T-helper 2 cell treated with Interferon-gamma antibody and Interleukin-4, amounts not matched to agents 5 μg/mL and 100 μg/mL, for 36 hours (primary cell): ENCODE results near the gene DNAJB12.
A peak's percentile ranks its signal among the peaks of the same experiment; 100 is the strongest.
"Not testable (repeated sequence)": the region's sequence is repeated elsewhere in the genome, so short reads cannot be mapped to it uniquely, and the experiment has no call there.

Source experiments
- DNase-seq: peaks from one replicate; pipeline ENCODE4 v3.0.0; 2021; ENCODE audit warnings: low spot score
- H3K27ac Mint-ChIP-seq: one replicate; pipeline ENCODE4 v1.8.0; 2021; ENCODE audit warnings: mild to moderate bottlenecking, mixed read lengths
- H3K27me3 Mint-ChIP-seq: one replicate; pipeline ENCODE4 v1.8.0; 2021; ENCODE audit warnings: low read depth, mixed read lengths
- H3K36me3 Mint-ChIP-seq: one replicate; pipeline ENCODE4 v1.8.0; 2021; ENCODE audit warnings: low read depth, mixed read lengths
- H3K4me1 Mint-ChIP-seq: one replicate; pipeline ENCODE4 v1.8.0; 2021; ENCODE audit warnings: low read depth, mixed read lengths
- H3K4me3 Mint-ChIP-seq: one replicate; pipeline ENCODE4 v1.8.0; 2022; ENCODE audit warnings: mild to moderate bottlenecking, moderate library complexity, mixed read lengths
- H3K9me3 Mint-ChIP-seq: one replicate; pipeline ENCODE4 v1.8.0; 2021; ENCODE audit warnings: mixed read lengths

Gene DNAJB12

DNA sequence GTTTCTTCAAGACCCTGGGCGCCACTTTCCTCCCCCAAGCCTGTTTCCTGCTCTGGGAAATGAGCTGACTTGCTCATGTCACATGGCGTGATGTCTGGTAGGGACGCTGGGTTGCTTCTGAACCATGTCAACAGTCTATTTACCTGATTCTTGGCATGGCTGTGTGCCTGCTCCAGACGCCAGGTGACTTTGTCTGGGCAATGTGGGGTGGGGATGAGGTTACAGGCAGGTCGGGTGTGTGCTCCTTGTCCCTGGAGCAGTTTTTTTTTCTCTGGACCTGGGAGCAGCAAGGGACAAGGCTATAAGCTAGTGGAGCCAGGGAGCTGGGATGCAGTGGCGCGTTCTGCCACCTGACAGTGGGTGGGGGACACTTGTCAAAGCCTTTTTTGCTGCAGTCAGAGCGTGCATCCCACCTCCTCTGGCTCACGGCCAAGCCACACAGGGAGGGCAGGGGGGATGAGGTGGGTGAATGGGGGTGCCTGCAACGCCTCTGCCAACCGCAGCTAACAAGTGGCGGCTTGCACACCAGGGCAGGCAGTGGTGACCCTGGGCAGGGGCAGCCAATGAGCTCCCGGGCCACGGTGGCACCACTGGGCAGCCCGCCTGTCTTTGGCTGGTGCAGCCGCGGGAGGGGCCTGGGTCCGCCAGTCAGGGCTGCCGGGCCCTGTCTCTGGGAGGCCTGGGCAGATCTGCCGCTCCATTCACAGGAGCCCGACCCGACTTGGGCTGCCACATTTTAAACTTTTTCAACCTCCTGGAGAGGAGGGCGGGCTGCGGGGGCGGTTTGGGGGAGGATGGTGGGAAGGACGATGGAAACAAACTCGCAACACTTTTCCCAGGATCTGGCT is 22.9 kb downstream of the DNAJB12 start:
- H3K27ac Mint-ChIP-seq: peak overlapping the region; percentile 96
- no peaks in the 10 kb centered on the region for H3K27me3 Mint-ChIP-seq
- H3K4me1 Mint-ChIP-seq: peaks cover 78% of the 10 kb centered on the region
- peak overlapping the region; percentile 85 for H3K4me3 Mint-ChIP-seq
- no peaks in the 10 kb centered on the region for H3K9me3 Mint-ChIP-seq
- H3K36me3 Mint-ChIP-seq: peaks cover 35% of the 10 kb centered on the region
- DNase-seq: peak; percentile 93

DNA sequence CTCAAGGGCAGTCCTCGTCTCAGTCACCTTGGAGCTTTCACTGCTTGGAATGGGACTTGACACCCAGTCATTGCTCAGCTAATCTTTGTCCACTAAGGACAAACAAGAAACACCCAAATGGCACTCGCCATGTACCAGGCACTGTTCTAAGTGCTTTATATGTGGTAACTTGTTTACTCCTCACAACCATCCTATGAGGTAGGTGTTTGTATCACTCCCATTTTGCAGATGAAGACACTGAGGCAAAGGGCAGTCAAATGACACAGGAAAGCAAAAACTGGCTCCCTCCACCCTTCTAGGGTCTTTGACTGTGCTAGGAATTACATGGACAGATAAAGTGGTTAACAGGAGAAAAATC is 24.7 kb downstream of the DNAJB12 start:
- H3K27ac Mint-ChIP-seq: peak overlapping the region; percentile 80
- peaks cover 66% of the 10 kb centered on the region for H3K4me1 Mint-ChIP-seq
- H3K4me3 Mint-ChIP-seq: peak overlapping the region; percentile 41

DNA sequence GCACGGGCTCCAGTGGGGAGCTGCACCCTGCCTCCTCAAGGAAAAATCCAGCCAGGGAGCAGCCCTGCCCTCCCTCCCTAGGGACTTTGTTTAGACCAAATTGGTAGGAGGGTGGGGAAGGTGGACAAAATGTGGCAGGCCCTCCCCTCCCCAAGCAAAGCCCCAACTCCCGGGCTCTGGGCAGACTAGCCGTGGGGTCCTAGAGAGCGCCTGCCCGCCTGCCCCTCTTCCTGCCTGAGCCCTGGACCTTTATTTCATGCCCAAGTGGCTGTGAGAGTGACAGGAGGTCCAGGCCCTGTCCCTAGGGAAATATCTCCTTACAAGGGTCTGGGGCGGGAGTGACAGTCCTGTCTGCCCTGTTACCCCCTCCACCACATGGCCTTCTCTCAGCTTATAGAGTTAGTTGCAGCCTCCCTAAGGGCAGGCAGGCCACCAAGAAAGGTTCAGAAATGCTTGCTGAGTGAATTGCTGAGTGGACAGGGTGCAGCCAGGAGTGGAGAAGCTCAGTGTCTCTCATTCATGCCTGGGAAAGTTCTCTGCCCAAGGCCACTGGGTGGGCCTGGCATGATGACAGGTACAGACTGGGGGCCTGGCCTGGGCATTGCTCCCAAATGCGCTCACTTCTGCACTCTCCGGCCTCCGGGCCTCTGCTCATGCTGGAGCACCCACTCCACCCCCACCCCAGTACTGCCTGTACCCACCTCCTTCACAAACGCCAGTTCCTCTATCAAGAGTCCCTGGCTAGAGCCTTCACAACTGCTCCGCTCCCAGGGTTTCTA is 25.2 kb downstream of the DNAJB12 start:
- H3K9me3 Mint-ChIP-seq: peaks cover 5% of the 10 kb centered on the region
- H3K27me3 Mint-ChIP-seq: no peaks in the 10 kb centered on the region
- H3K4me1 Mint-ChIP-seq: peaks cover 61% of the 10 kb centered on the region
- H3K27ac Mint-ChIP-seq: peak overlapping the region; percentile 91
- H3K4me3 Mint-ChIP-seq: peak overlapping the region; percentile 41
- no peak for DNase-seq
- H3K36me3 Mint-ChIP-seq: peaks cover 24% of the 10 kb centered on the region

More for the DNA sequence above, 24.7 kb downstream of the DNAJB12 start:
- Mint-ChIP-seq H3K9me3 (peaks cover 5% of the 10 kb centered on the region), H3K27me3 (no peaks in the 10 kb centered on the region), H3K36me3 (peaks cover 28% of the 10 kb centered on the region)
- no peak for DNase-seq

DNA sequence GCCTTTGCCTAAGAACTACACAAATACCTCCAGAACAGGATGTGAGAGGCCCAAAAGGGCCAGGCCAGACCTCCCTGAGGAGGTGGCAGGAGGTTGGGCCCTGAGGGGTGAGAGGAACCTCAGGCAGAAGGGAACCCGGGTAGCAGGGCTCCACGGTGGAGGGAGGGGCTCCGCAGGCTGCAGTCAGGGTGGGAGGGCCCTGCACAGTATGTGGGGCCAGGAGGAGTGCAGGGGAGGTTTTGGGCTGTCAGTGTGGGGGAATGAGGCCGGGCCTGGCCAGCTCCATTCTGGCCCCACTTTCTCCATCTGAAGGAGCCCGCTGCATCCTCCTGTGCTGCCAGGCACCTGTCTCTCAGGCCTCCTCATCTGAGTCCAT is 25.9 kb downstream of the DNAJB12 start:
- peak overlapping the region; percentile 91 for H3K27ac Mint-ChIP-seq
- H3K27me3 Mint-ChIP-seq: no peaks in the 10 kb centered on the region
- peaks cover 18% of the 10 kb centered on the region for H3K36me3 Mint-ChIP-seq
- H3K4me3 Mint-ChIP-seq: peak overlapping the region; percentile 95
- DNase-seq: peak; percentile 40
- peaks cover 60% of the 10 kb centered on the region for H3K4me1 Mint-ChIP-seq
- peaks cover 5% of the 10 kb centered on the region for H3K9me3 Mint-ChIP-seq

DNA sequence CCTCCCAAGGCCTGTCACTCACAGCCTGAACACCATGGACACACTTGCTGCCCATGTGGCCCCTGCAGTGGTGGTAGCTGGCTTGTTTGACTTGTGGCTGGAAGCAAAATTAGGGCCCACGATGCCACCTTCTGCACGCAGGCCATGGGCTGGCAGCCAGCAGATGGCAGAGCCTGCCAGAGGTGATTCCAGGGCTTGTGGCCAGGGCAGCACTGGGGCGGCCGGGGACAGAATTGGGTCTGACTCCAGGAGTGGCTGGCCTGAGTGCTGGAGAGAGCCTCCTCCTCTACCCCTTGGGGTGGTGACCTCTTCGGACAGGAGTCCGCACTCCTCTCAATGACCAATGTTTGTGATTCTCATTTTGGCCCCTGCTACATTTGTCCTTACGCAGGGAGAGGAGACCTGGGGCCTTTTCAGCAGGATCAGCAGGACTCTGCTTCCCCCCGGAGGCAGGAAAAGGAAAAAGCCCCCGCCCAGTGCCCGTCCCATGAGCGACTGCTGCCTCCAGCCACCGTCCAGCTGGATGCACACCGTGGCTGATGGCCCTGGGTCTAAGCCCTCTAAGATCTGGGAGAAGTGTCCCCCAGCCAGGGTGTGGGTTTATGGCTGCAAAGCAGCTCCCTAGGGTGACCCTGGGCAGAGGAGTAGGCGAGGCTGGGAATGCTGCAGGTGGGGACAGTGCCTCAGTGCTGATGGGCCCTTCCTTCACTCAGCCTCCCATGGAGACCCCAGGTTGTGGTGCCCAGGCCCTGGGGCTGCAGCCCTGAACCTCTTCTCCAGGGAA is 26.5 kb downstream of the DNAJB12 start:
- peak overlapping the region; percentile 95 for H3K4me3 Mint-ChIP-seq
- H3K27ac Mint-ChIP-seq: peak overlapping the region; percentile 91
- DNase-seq: peak; percentile 29
- H3K36me3 Mint-ChIP-seq: peaks cover 15% of the 10 kb centered on the region
- H3K27me3 Mint-ChIP-seq: no peaks in the 10 kb centered on the region
- peaks cover 5% of the 10 kb centered on the region for H3K9me3 Mint-ChIP-seq
- peaks cover 60% of the 10 kb centered on the region for H3K4me1 Mint-ChIP-seq

DNA sequence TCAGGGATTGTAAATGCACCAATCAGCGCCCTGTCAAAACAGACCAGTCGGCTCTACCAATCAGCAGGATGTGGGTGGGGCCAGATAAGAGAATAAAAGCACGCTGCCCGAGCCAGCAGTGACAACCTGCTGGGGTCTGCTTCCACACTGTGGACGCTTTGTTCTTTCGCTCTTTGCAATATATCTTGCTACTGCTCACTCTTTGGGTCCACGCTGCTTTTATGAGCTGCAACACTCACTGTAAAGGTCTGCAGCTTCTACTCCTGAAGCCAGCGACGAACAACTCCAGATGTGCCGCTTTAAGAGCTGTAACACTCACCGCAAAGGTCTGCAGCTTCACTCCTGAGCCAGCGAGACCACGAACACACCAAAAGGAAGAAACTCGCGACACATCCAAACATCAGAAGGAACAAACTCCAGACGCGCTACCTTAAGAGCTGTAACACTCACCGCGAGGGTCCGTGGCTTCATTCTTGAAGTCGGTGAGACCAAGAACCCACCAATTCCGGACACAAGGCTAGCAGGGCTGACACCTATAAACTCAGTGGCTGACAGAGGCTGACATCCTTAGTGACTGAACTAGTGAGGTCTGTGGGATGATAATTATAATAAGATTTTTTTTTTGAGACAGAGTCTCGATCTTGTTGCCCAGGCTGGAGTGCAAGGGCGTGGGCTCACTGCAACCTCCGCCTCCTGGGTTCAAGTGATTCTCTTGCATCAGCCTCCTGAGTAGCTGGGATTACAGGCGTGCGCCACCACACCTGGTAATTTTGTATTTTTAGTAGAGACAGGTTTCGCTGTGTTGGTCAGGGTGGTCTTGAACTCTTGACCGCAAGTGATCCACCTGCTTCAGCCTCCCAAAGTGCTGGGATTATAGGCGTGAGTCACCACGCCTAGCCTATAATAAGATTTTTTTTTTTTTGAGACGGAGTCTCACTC is 27.8 kb downstream of the DNAJB12 start:
- H3K27me3 Mint-ChIP-seq, H3K36me3 Mint-ChIP-seq, H3K9me3 Mint-ChIP-seq: not testable (repeated sequence)
- DNase-seq: peak; percentile 78
- Mint-ChIP-seq H3K4me1 (peaks cover 65% of the 10 kb centered on the region), H3K4me3 (peak overlapping the region; percentile 95), H3K27ac (peak overlapping the region; percentile 91)

DNA sequence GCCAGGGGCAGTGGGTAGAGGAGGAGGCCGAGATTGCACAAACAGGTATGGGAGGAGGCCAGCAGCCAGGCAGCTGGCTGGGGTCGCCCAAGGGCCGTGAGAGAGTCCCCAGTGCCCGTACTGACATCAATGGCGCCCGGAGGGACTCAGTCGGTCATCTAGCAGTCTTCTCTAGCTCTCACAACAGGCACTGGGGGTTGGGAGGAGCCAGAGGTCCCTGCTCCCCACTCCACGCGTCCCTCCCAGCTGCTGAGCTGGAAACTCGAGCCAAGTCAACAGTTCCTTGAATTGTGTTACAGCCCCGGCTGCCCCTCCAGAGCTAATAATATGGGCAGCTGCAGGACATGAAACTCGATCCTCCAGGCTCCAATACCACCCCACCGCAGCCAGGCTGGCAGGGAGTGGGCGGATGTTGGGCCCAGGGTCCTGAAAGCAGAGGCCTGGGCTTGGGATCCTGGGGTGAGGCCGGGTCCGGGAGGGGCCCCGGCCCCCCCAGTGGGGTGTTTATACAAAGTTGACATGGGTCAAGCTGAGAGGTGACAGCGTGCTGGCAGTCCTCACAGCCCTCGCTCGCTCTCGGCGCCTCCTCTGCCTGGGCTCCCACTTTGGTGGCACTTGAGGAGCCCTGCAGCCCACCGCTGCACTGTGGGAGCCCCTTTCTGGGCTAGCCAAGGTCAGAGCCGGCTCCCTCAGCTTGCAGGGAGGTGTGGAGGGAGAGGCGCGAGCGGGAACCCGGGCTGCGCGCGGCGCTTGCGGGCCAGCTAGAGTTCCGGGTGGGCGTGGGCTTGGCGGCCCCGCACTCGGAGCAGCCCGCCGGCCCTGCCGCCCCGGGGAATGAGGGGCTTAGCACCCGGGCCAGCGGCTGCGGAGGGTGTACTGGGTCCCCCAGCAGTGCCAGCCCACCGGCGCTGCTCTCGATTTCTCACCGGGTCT is 29.2 kb downstream of the DNAJB12 start:
- not testable (repeated sequence) for H3K27me3 Mint-ChIP-seq, H3K36me3 Mint-ChIP-seq, H3K4me3 Mint-ChIP-seq, H3K27ac Mint-ChIP-seq, DNase-seq, H3K9me3 Mint-ChIP-seq
- peaks cover 63% of the 10 kb centered on the region for H3K4me1 Mint-ChIP-seq

DNA sequence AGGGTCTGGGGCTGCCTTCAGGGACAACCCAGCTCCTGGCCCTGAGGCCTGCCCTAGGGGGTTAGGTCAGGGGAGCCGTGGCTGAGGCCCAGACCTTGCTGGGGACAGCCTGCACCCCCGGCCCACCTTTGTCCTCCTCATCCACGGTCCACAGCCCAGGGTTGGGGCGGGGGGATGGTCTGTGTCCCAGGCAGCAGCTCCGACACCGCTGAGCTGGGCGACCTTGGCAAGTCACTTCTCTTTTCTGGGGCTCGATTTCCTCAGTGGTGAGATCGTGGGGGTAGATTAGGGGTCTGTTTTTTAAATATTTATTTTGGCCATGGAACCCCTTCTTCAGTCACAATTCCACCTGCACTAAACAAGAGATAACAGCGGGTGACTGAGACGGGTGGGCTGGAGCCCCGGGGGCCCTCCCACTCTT is 30.9 kb downstream of the DNAJB12 start:
- no peaks in the 10 kb centered on the region for H3K27me3 Mint-ChIP-seq
- DNase-seq: no peak
- H3K36me3 Mint-ChIP-seq: peaks cover 6% of the 10 kb centered on the region
- H3K4me3 Mint-ChIP-seq: peak overlapping the region; percentile 3
- peak overlapping the region; percentile 24 for H3K27ac Mint-ChIP-seq
- H3K9me3 Mint-ChIP-seq: peaks cover 5% of the 10 kb centered on the region
- peaks cover 62% of the 10 kb centered on the region for H3K4me1 Mint-ChIP-seq

DNA sequence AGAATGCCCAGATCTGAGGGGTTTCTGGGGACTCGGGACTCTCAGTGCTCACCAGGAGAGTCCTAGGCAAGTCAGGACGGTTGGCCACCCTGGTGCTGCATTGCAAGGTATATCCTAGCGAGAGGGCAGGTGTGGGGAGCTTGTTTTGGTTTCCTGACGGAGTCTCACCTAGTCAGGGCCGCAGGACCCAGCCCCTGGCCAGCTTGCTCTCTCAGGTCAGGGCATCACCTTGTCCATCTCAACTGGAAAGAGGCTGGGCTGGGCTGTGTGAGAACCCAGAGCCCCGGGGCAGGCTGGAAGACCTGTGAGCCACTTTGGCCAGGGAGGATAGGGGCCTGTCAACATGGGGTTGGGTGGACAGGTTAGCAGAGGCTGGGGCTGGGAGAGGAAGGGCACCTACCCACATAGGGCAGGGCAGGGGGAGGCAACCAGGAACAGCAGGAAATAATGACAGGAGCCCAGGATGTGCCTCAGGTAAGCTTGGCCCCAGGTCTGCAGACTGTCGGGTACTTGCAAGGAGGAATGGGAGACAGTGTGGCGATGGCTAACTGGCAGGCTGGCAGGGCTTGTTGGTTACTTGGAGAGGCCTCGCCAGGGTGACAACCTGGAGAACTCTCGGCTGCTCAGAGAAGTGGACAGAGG is 31.5 kb downstream of the DNAJB12 start:
- Mint-ChIP-seq H3K4me1 (peaks cover 62% of the 10 kb centered on the region), H3K9me3 (peaks cover 5% of the 10 kb centered on the region), H3K27ac (peak overlapping the region; percentile 92), H3K36me3 (peaks cover 6% of the 10 kb centered on the region), H3K27me3 (no peaks in the 10 kb centered on the region), H3K4me3 (peak overlapping the region; percentile 40)
- no peak for DNase-seq

DNA sequence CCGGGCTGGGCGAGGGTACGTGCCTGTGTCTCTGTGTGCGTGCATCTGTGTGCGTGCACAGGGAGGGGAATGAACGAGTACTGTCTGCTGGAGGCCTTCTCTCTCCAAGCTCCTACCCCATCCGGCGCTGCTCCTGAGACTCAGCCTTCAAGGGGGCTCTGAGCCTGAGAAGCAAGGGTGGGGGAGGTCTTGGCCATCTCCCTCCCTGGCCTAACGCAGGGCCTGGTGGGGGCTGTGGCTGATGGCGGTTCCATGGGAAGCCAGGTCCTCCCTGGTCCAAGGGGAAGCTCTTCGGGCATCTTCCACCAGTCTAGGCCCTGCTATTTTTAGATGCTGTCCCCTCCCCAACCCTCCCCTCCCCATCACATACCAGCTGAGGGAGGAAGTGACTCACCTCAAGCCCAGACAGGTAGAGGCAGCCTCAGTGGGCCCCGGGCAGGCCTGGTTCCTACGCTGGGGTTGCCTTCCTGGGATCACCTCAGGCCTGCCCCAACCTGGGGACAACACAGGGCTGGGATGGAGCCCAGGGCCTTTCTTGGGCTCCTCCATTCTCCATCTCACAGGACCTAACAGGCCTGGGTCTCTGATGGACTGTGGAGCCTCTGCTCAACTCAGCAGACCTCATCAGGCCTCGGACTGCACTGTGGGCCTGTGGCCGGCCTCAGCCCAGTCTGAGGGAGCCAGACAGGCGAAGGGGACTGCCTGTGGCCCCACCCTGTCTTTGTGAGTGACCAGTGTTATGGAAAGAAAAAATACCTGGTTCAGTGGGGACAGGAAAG is 32.2 kb downstream of the DNAJB12 start:
- peaks cover 60% of the 10 kb centered on the region for H3K4me1 Mint-ChIP-seq
- no peak for DNase-seq

DNA sequence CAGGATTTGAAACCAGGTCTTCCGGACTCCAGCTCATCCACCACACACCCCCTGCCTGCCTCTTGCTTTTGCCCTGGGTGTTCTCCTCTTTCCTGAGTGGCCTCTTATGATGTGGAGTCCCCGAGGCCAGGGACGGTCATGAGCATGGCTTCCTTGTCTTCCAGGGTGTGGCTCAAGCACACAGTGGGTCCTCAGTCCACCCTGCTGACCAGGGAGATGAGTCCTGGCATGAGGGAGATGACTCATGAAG is 32.8 kb downstream of the DNAJB12 start:
- Mint-ChIP-seq H3K4me1 (peaks cover 63% of the 10 kb centered on the region), H3K4me3 (peak overlapping the region; percentile 70), H3K36me3 (peaks cover 8% of the 10 kb centered on the region), H3K27ac (peak overlapping the region; percentile 92), H3K9me3 (peaks cover 5% of the 10 kb centered on the region), H3K27me3 (no peaks in the 10 kb centered on the region)
- DNase-seq: no peak

More for the DNA sequence above, 32.2 kb downstream of the DNAJB12 start:
- Mint-ChIP-seq H3K4me3 (peak overlapping the region; percentile 70), H3K27ac (peak overlapping the region; percentile 92), H3K9me3 (peaks cover 5% of the 10 kb centered on the region), H3K36me3 (peaks cover 6% of the 10 kb centered on the region), H3K27me3 (no peaks in the 10 kb centered on the region)
